ENCODE measurements around the gene PCDHGB3. TPM values are rescaled to one million over a fixed set of nuclear protein-coding genes. Genes with fewer than 3 reads are reported as not detected.
"Not testable (repeated sequence)": the region's sequence is repeated elsewhere in the genome, so short reads cannot be mapped to it uniquely, and the experiment has no call there.

The PCDHGB3 gene
- total RNA-seq, 2 experiments from 2014 or later, result 0.17 to 0.19 TPM

DNA sequence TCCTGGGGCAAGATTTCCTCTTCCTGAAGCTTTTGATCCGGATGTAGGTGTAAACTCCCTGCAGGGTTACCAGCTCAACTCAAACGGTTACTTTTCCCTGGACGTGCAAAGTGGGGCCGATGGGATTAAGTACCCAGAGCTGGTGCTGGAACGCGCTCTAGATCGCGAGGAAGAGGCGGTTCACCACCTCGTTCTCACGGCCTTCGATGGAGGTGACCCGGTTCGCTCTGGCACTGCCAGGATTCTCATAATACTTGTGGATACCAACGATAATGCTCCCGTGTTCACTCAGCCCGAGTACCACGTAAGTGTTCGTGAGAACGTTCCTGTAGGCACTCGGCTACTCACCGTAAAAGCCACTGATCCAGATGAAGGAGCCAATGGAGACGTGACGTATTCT, 14.4 kb upstream of the PCDHGB3 start:
- POLR2A ChIA-PET, result no interaction called here

DNA sequence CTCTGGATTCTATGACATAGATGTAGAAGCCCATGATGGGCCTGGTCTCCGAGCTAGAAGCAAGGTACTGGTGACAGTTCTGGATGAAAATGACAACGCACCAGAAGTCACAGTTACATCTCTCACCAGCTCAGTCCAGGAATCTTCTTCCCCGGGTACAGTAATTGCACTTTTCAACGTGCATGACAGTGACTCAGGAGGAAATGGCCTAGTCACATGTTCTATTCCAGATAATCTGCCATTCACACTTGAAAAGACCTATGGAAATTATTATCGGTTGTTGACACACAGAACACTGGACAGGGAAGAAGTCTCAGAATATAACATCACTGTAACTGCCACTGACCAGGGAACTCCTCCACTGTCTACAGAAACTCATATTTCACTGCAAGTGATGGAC, 13.9 kb upstream of the PCDHGB3 start:
- POLR2A ChIA-PET, result no interaction called here
- CTCF ChIA-PET, result no interaction called here

More for the DNA sequence above, 14.4 kb upstream of the PCDHGB3 start:
- CTCF ChIA-PET, result interaction anchor here (0.5 to 0.8 kb wide), 2 partner anchors 8 to 55 kb away, joined by 3 to 4 read pairs; partner anchors contain the start of gene PCDHGA5

GRCh38 chr5:141356950-141357349, 13.1 kb upstream of the PCDHGB3 start:
- ChIA-PET CTCF (no interaction called here), POLR2A (no interaction called here)

GRCh38 chr5:141359790-141360426, 10.1 kb upstream of the PCDHGB3 start, which contains the start of gene PCDHGB2:
Gene PCDHGB2 (plus strand): TSS chr5:141359994. CDS start chr5:141360136, 142 bp downstream.
- ChIA-PET CTCF (interaction anchor here (1.4 kb wide), 1 partner anchor 204 kb away, joined by 4 read pairs; no protein-coding TSS in a partner anchor), POLR2A (no interaction called here)

DNA sequence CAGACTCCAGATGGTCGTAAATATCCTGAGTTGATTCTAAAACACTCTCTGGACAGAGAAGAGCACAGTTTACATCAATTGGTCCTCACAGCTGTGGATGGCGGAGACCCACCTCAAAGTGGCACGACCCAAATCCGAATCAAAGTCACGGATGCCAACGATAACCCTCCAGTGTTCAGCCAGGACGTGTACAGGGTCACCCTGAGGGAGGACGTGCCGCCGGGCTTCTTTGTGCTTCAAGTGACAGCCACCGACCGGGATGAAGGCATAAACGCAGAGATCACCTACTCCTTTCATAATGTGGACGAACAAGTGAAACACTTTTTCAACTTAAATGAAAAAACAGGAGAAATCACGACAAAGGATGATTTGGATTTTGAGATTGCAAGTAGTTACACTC, 9.4 kb upstream of the PCDHGB3 start:
- POLR2A ChIA-PET, result no interaction called here
- CTCF ChIA-PET, result interaction anchor here (1.4 kb wide), 1 partner anchor 203 kb away, joined by 4 read pairs; no protein-coding TSS in a partner anchor

DNA sequence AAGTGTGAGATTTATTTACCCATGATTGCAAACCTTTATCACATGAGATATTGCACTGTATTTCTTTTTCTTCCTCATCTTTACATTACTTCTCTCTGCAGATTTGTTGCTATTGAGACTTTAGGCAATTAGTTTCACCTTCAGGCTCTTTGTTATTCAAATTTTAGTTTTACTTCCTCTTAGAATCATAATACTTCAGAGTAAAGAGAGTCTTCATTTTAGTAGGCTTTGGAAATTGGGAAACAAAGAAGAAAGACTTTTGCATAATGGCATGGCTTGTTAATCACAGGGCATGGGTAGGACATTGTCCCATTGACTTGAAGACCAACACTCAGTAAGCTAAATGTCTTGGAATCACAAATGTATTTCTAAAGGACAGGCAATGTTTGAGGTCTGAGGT, 7.3 kb upstream of the PCDHGB3 start:
- ChIA-PET POLR2A (no interaction called here), CTCF (no interaction called here)

DNA sequence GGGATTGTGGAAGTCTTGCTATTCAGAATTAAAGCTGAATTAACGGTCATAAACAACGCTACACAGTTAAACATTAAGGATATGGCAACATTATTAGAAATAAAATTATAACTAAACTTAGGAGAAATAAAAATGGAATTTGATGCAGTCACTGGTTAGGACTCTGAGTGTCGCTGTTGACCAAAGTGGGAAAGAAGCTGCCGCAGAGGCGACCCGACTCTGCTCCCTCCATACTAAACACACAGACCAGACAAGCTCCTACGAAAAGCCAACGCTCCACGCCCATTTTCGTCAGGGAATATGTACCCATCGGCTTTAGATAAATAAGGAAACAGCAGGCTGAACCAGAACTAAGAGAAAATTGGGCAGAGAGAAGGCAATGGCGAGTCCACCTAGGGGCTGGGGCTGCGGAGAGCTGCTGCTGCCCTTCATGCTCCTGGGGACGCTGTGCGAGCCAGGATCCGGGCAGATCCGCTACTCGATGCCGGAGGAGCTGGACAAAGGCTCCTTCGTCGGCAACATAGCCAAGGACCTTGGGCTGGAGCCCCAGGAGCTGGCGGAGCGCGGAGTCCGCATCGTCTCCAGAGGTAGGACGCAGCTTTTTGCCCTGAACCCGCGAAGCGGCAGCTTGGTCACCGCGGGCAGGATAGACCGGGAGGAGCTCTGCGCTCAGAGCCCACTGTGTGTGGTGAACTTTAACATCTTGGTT, 5.9 kb upstream of the PCDHGB3 start, which contains the start of gene PCDHGA5:
PCDHGA5 (plus strand) TSS at position 211 of the 709 bp plus-strand sequence; CDS start at position 380, 169 bp downstream.
- ChIA-PET CTCF (interaction anchor here (1.0 kb wide), 1 partner anchor 9 kb away, joined by 3 read pairs; no protein-coding TSS in a partner anchor), POLR2A (no interaction called here)

- ChIA-PET CTCF (no interaction called here), POLR2A (no interaction called here)
Measured at GRCh38 chr5:141366016-141366896, 3.8 kb upstream of the PCDHGB3 start.

GRCh38 chr5:141371572-141372475, 1.8 kb downstream of the PCDHGB3 start:
- POLR2A ChIA-PET, result no interaction called here
- CTCF ChIA-PET, result no interaction called here

- CTCF ChIA-PET, result interaction anchor here (0.6 kb wide), 1 partner anchor 387 kb away, joined by 3 read pairs; no protein-coding TSS in a partner anchor
- POLR2A ChIA-PET, result no interaction called here
Measured at GRCh38 chr5:141373673-141374317, 3.8 kb downstream of the PCDHGB3 start, which contains the start of gene PCDHGA6. Gene PCDHGA6 (plus strand): TSS chr5:141373891. CDS start chr5:141374084, 193 bp downstream.

DNA sequence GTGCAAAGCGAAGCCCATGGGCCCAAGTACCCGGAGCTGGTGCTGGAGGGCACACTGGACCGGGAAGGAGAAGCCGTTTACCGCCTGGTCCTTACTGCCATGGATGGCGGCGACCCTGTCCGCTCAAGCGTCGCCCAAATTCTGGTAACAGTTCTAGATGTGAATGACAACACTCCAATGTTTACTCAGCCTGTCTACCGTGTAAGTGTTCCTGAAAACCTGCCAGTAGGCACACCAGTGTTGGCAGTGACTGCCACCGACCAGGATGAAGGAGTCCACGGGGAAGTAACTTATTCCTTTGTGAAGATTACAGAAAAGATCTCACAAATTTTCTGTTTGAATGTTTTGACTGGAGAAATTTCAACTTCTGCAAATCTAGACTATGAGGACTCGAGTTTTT, 4.6 kb downstream of the PCDHGB3 start:
- POLR2A ChIA-PET, result no interaction called here
- CTCF ChIA-PET, result interaction anchor here (0.6 to 1.1 kb wide), 2 partner anchors 12 to 387 kb away, joined by 3 to 4 read pairs; no protein-coding TSS in a partner anchor

- CTCF ChIA-PET, result interaction anchor here (1.1 kb wide), 1 partner anchor 11 kb away, joined by 4 read pairs; no protein-coding TSS in a partner anchor
- POLR2A ChIA-PET, result not testable (repeated sequence)
Measured at GRCh38 chr5:141375444-141376155, 5.6 kb downstream of the PCDHGB3 start.

- CTCF ChIA-PET, result no interaction called here
- POLR2A ChIA-PET, result no interaction called here
Measured at GRCh38 chr5:141382469-141383294, 12.6 kb downstream of the PCDHGB3 start, which contains the start of gene PCDHGA7. Gene PCDHGA7 (plus strand): TSS chr5:141382742. CDS start chr5:141382900, 158 bp downstream.

DNA sequence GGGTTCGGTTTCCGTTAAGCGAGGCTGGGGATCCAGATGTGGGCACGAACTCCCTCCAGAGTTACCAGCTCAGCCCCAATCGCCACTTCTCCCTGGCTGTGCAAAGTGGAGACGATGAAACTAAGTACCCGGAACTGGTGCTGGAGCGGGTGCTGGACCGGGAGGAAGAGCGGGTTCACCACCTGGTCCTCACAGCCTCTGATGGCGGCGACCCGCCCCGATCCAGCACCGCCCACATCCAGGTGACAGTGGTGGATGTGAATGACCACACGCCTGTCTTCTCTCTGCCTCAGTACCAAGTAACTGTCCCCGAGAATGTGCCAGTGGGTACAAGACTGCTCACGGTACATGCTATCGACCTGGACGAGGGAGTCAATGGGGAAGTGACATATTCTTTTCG, 13.3 kb downstream of the PCDHGB3 start:
- ChIA-PET CTCF (no interaction called here), POLR2A (no interaction called here)

DNA sequence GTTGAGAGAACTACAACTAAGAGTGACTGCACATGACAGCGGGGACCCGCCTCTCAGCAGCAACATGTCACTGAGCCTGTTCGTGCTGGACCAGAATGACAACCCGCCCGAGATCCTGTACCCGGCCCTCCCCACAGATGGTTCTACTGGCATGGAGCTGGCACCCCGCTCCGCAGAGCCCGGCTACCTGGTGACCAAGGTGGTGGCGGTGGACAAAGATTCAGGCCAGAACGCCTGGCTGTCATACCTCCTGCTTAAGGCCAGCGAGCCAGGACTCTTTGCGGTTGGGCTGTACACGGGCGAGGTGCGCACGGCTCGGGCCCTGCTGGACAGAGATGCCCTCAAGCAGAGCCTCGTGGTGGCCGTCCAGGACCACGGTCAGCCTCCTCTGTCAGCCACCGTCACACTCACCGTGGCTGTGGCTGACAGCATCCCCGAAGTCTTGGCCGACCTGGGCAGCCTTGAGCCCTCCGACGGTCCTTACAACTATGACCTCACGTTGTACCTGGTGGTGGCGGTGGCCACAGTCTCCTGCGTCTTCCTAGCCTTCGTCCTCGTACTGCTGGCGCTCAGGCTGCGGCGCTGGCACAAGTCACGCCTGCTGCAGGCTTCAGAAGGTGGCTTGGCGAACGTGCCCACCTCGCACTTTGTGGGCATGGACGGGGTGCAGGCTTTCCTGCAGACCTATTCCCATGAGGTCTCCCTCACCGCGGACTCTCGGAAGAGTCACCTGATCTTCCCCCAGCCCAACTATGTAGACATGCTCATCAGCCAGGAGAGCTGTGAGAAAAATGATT, 14.6 kb downstream of the PCDHGB3 start:
- ChIA-PET POLR2A (no interaction called here), CTCF (no interaction called here)
